Dendritic cell treated with granulocyte-macrophage colony-stimulating factor and Interleukin-4, amounts not matched to agents 40 ng/mL and 50 ng/mL, for 4 days (primary cell): ENCODE measurements around the gene CCSER1.

Source experiments
- H3K27ac Mint-ChIP-seq: one replicate; pipeline ENCODE4 v1.8.0; 2022; ENCODE audit warnings: mild to moderate bottlenecking, mixed read lengths
- H3K27me3 Mint-ChIP-seq: one replicate; pipeline ENCODE4 v1.8.0; 2022; ENCODE audit warnings: mild to moderate bottlenecking, mixed read lengths
- H3K36me3 Mint-ChIP-seq: one replicate; pipeline ENCODE4 v1.8.0; 2022; ENCODE audit warnings: low read depth, mixed read lengths
- H3K4me1 Mint-ChIP-seq: one replicate; pipeline ENCODE4 v1.8.0; 2022; ENCODE audit warnings: low read depth, mixed read lengths
- H3K4me3 Mint-ChIP-seq: one replicate; pipeline ENCODE4 v1.8.0; 2022; ENCODE audit warnings: mild to moderate bottlenecking, moderate library complexity, mixed read lengths
- H3K9me3 Mint-ChIP-seq: one replicate; pipeline ENCODE4 v1.8.0; 2022; ENCODE audit warnings: mixed read lengths
- intact Hi-C: fragments of 100-400 bp; cut with micrococcal nuclease; formaldehyde crosslinking; loops from one replicate; pipeline ENCODE4 v1.15.0; 2022

The CCSER1 gene

DNA sequence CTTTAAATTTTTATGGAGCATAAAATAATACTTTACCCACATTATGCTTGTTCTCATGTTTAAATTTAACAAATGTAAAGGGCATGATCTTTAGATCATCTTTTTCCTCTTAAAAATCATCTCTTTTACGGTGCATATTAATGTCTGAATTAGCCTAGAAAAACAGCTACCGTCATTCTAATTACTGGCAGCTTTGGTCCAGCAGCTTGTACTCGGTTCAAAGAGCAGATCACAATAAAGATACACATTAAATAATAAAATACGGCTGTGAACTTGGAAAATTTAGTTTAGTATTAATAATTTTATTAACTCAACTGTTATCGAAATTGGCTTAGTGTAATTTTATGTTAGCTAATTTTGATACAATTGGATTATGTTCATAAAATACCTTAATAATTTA, 19.1 kb downstream of the CCSER1 start:
- H3K4me1 Mint-ChIP-seq = no peaks in the 10 kb centered on the region
- no peaks in the 10 kb centered on the region for H3K9me3 Mint-ChIP-seq
- H3K36me3 Mint-ChIP-seq = no peaks in the 10 kb centered on the region
- no peaks in the 10 kb centered on the region for H3K27me3 Mint-ChIP-seq
- no peak overlapping the region for H3K27ac Mint-ChIP-seq
- no peak overlapping the region for H3K4me3 Mint-ChIP-seq
- intact Hi-C loops = no loop called here

DNA sequence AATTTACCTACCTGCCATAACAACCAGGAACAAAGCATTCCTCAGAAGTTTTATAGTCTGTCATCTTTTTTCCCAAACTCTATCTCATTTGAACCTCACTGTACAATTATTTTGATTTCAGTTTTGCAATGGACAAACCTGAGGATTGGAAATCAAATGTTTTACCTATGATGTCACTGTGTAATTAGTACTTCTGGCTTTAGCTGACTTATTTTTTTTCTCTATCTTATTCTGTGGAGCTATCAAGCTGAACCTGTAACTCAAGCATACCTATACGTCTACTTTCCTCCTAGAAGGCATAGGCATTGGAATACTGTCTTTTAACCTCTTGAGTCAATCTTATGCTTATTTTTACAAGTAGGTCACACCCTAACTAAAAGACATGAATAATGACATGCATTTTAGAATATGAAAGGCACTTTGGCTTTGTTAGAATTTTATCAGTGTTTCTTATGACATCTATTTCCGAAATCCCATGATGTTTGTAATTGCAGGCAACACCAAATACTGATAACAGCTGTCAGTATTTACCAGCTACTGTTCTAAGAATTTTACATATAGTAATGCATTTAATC, 21.5 kb downstream of the CCSER1 start:
- Mint-ChIP-seq H3K27ac (no peak overlapping the region), H3K9me3 (no peaks in the 10 kb centered on the region), H3K4me1 (no peaks in the 10 kb centered on the region), H3K4me3 (no peak overlapping the region), H3K27me3 (no peaks in the 10 kb centered on the region), H3K36me3 (no peaks in the 10 kb centered on the region)
- intact Hi-C loops = no loop called here

GRCh38 chr4:90152024-90152423, 24.8 kb downstream of the CCSER1 start:
- Mint-ChIP-seq H3K4me1 (no peaks in the 10 kb centered on the region), H3K9me3 (peaks cover 13% of the 10 kb centered on the region), H3K27me3 (no peaks in the 10 kb centered on the region), H3K27ac (no peak overlapping the region), H3K4me3 (no peak overlapping the region), H3K36me3 (no peaks in the 10 kb centered on the region)
- intact Hi-C loops = no loop called here

DNA sequence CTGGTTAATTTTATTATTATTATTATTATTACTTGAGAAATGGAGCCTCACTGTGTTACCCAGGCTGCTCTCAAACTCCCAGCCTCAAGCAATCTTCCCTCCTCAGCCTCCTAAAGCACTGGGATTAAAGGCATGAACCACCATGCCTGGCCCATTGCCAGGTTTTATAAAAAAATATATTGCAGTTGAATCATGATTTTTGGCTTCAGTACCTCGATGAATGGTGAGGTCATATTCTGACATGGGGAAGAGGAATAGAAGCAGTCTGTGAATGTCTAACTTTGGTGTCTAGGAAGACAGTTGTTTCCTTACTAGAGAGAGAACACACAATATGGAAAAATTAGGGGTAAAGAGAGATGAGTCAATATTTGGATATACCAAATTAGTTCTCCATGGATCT, 32.0 kb downstream of the CCSER1 start:
- Mint-ChIP-seq H3K27ac (no peak overlapping the region), H3K36me3 (no peaks in the 10 kb centered on the region), H3K4me1 (no peaks in the 10 kb centered on the region), H3K9me3 (peaks cover 20% of the 10 kb centered on the region), H3K4me3 (no peak overlapping the region), H3K27me3 (no peaks in the 10 kb centered on the region)
- intact Hi-C loops = no loop called here

GRCh38 chr4:90160044-90160443, 32.9 kb downstream of the CCSER1 start:
- H3K27me3 Mint-ChIP-seq = no peaks in the 10 kb centered on the region
- H3K4me1 Mint-ChIP-seq = no peaks in the 10 kb centered on the region
- H3K36me3 Mint-ChIP-seq = no peaks in the 10 kb centered on the region
- H3K9me3 Mint-ChIP-seq = peaks cover 20% of the 10 kb centered on the region
- intact Hi-C loops = no loop called here
- H3K4me3 Mint-ChIP-seq = no peak overlapping the region
- no peak overlapping the region for H3K27ac Mint-ChIP-seq

DNA sequence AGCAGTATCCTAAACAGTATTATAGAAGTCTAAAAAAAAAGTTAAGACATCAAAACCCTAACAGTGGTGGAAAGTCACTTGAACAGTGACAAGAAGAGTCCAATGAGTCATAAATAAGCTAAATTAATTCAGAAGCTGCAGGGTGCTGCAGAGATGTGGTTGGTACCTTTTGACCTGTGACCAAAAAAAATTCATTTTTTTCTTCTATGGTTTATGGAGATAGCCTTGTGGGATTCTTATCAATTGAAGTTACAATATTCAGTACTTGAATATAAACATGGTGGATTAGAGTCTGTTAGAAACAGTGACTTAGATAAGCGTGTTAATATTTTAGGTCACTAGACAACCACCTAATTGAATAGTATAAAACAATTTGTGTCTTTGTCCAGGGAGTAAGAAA, 35.4 kb downstream of the CCSER1 start:
- intact Hi-C loops = no loop called here
- Mint-ChIP-seq H3K4me3 (no peak overlapping the region), H3K36me3 (no peaks in the 10 kb centered on the region), H3K9me3 (peaks cover 2% of the 10 kb centered on the region), H3K27ac (no peak overlapping the region), H3K27me3 (no peaks in the 10 kb centered on the region), H3K4me1 (no peaks in the 10 kb centered on the region)

GRCh38 chr4:90163872-90164271, 36.7 kb downstream of the CCSER1 start:
- Mint-ChIP-seq H3K36me3 (no peaks in the 10 kb centered on the region), H3K9me3 (no peaks in the 10 kb centered on the region), H3K4me1 (no peaks in the 10 kb centered on the region), H3K27ac (no peak overlapping the region), H3K4me3 (no peak overlapping the region), H3K27me3 (no peaks in the 10 kb centered on the region)
- intact Hi-C loops = no loop called here

DNA sequence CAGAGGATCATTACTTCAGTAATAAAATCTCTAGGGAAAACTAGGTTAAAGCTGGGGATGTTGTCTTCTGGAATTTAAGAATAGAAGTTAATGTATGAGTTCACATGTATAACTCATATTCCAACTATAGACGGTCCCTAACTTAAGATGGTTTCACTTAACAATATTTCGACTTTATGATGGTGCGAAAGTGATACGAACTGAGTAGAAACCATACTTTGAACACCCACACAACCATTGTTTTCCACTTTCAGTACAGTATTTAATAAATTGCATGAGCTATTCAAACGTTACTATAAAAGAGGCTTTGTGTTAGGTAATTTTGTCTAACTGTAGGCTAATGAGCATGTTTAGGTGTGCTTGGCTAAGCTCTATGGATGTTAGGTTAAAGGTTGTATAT, 38.7 kb downstream of the CCSER1 start:
- Mint-ChIP-seq H3K4me3 (no peak overlapping the region), H3K4me1 (no peaks in the 10 kb centered on the region), H3K9me3 (peaks cover 8% of the 10 kb centered on the region), H3K27me3 (no peaks in the 10 kb centered on the region), H3K36me3 (no peaks in the 10 kb centered on the region), H3K27ac (no peak overlapping the region)
- intact Hi-C loops = no loop called here

GRCh38 chr4:90171491-90171890, 44.3 kb downstream of the CCSER1 start:
- intact Hi-C loops = no loop called here
- Mint-ChIP-seq H3K9me3 (peaks cover 8% of the 10 kb centered on the region), H3K4me3 (no peak overlapping the region), H3K4me1 (no peaks in the 10 kb centered on the region), H3K27me3 (no peaks in the 10 kb centered on the region), H3K27ac (no peak overlapping the region), H3K36me3 (no peaks in the 10 kb centered on the region)

- Mint-ChIP-seq H3K27me3 (no peaks in the 10 kb centered on the region), H3K9me3 (peaks cover 8% of the 10 kb centered on the region), H3K4me1 (no peaks in the 10 kb centered on the region), H3K27ac (no peak overlapping the region), H3K4me3 (no peak overlapping the region), H3K36me3 (no peaks in the 10 kb centered on the region)
- intact Hi-C loops = no loop called here
These were observed 47.4 kb downstream of the CCSER1 start for GRCh38 chr4:90174621-90175023.

DNA sequence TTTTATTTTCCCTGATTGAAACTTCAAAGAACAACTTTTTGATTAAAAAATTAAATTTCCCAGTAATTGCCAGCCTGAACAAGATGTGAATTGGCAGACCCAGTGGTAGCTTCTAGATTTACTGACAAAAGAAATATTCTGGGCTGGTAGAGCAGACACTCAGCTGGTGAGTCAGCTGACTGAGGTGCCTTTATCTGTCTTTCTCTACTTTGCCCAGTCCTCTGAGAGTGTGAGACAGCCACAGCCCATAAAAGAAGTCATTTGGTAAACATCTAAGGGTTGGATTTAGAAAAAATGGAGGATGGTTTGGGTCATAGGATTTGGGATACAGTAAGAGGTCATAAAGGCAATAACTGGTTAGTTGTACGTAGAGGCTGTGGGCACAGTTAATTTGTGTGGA, 54.5 kb downstream of the CCSER1 start:
- Mint-ChIP-seq H3K36me3 (no peaks in the 10 kb centered on the region), H3K4me1 (no peaks in the 10 kb centered on the region), H3K27me3 (no peaks in the 10 kb centered on the region), H3K27ac (no peak overlapping the region), H3K4me3 (no peak overlapping the region), H3K9me3 (no peaks in the 10 kb centered on the region)
- intact Hi-C loops = no loop called here

DNA sequence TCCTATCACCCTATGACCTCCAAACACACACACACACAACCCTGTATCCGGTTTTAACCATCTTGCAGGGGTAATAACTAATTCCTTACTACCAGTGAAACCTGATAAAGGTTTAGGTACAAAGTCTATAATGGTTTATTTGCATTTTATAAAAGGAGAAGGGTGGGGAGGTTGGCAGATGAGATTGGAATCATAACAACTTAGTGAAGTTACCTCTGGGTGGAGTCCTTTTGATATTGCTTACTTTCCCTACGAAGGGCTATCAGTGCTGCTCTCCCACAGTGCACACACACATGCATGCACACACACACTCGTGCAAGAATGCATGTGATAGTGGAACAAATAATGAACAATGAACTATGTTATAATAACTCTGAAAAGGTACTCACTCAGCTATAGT, 56.1 kb downstream of the CCSER1 start:
- Mint-ChIP-seq H3K27ac (no peak overlapping the region), H3K27me3 (no peaks in the 10 kb centered on the region), H3K36me3 (no peaks in the 10 kb centered on the region), H3K4me1 (no peaks in the 10 kb centered on the region), H3K9me3 (no peaks in the 10 kb centered on the region), H3K4me3 (no peak overlapping the region)
- intact Hi-C loops = no loop called here

GRCh38 chr4:90184560-90184959, 57.4 kb downstream of the CCSER1 start:
- Mint-ChIP-seq H3K36me3 (no peaks in the 10 kb centered on the region), H3K27me3 (no peaks in the 10 kb centered on the region), H3K4me3 (no peak overlapping the region), H3K4me1 (no peaks in the 10 kb centered on the region), H3K9me3 (no peaks in the 10 kb centered on the region), H3K27ac (no peak overlapping the region)
- intact Hi-C loops = no loop called here

DNA sequence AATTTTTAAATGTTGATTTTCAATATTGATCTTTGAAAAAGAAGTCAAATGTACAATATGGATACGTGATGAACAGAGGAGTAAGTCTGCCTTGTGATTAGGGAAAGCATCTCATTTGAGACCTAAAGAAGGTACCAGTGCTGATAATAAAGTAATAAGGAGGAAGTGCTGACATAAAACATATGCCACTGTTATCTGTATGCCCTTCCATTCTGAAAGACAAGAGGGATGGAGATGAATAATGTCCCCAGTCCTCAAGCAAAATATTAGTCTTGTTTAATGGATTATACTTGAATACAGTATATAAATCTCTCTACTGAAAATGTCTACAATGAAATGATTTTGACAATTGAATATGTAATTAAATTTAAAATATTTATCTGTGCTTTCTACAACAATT, 58.2 kb downstream of the CCSER1 start:
- Mint-ChIP-seq H3K4me3 (no peak overlapping the region), H3K9me3 (no peaks in the 10 kb centered on the region), H3K4me1 (no peaks in the 10 kb centered on the region), H3K36me3 (no peaks in the 10 kb centered on the region), H3K27ac (no peak overlapping the region), H3K27me3 (no peaks in the 10 kb centered on the region)
- intact Hi-C loops = no loop called here

GRCh38 chr4:90186229-90186628, 59.0 kb downstream of the CCSER1 start:
- Mint-ChIP-seq H3K4me3 (no peak overlapping the region), H3K36me3 (no peaks in the 10 kb centered on the region), H3K27me3 (no peaks in the 10 kb centered on the region), H3K9me3 (no peaks in the 10 kb centered on the region), H3K4me1 (no peaks in the 10 kb centered on the region), H3K27ac (no peak overlapping the region)
- intact Hi-C loops = no loop called here
